ENCODE results near the gene LEMD1.

Gene LEMD1

GRCh38 chr1:205421798-205422197 is at the start of gene LEMD1:
TSS of gene LEMD1 (minus strand) at chr1:205422056. CDS start at chr1:205420536, 1,520 bp downstream.
- DNase-seq: no peak

GRCh38 chr1:205470131-205470530 is 48.3 kb upstream of the LEMD1 start:
- DNase-seq: no peak

- DNase-seq: no peak
These were observed 44.9 kb upstream of the LEMD1 start for GRCh38 chr1:205466595-205467220.

- DNase-seq: no peak
These were observed 43.5 kb upstream of the LEMD1 start for GRCh38 chr1:205465392-205465791.

- DNase-seq: peak; percentile 50
These were observed 37.1 kb upstream of the LEMD1 start for GRCh38 chr1:205458777-205459566.

GRCh38 chr1:205456868-205457745 is 35.3 kb upstream of the LEMD1 start:
- DNase-seq: no peak

- no peak for DNase-seq
These were observed 34.6 kb upstream of the LEMD1 start for GRCh38 chr1:205456383-205456867.

- DNase-seq: no peak
These were observed 33.9 kb upstream of the LEMD1 start, which contains the start of gene BLACAT1 for GRCh38 chr1:205455581-205456382. TSS of gene BLACAT1 (minus strand) at chr1:205456045.

- no peak for DNase-seq
These were observed 33.1 kb upstream of the LEMD1 start for GRCh38 chr1:205454903-205455335.

GRCh38 chr1:205453466-205453865 is 31.6 kb upstream of the LEMD1 start:
- DNase-seq: no peak

- DNase-seq: no peak
These were observed 31.1 kb upstream of the LEMD1 start for GRCh38 chr1:205452933-205453332.

GRCh38 chr1:205452364-205452763 is 30.5 kb upstream of the LEMD1 start:
- no peak for DNase-seq

- DNase-seq: no peak
These were observed 29.9 kb upstream of the LEMD1 start for GRCh38 chr1:205451759-205452164.

- no peak for DNase-seq
These were observed 29.3 kb upstream of the LEMD1 start for GRCh38 chr1:205451202-205451601.

- DNase-seq: no peak
These were observed 28.6 kb upstream of the LEMD1 start for GRCh38 chr1:205450448-205450847.

GRCh38 chr1:205449750-205450443 is 28.0 kb upstream of the LEMD1 start:
- DNase-seq: peak; percentile 76

GRCh38 chr1:205449254-205449749 is 27.4 kb upstream of the LEMD1 start:
- no peak for DNase-seq

- no peak for DNase-seq
These were observed 26.8 kb upstream of the LEMD1 start for GRCh38 chr1:205448540-205449253.

- DNase-seq: peak; percentile 66
These were observed 25.8 kb upstream of the LEMD1 start for GRCh38 chr1:205447457-205448341.

GRCh38 chr1:205446828-205447227 is 25.0 kb upstream of the LEMD1 start:
- DNase-seq: no peak
